HEK293T (cell line): Measurements from ENCODE around the gene NEK10.

ENCODE experiments used
- CTCF ChIA-PET: fragments of 350-600 bp; formaldehyde crosslinking; extraction: SDS; loops from one replicate; lab custom pipeline; 2021; ENCODE audit warnings: antibody characterized with exemption, inconsistent platforms; lab: Yijun Ruan, JAX
- POLR2A ChIA-PET: fragments of 350-600 bp; formaldehyde crosslinking; extraction: SDS; loops from one replicate; lab custom pipeline; 2020; ENCODE audit warnings: antibody characterized with exemption, inconsistent platforms; lab: Yijun Ruan, JAX
- DNase-seq: peaks from one replicate; pipeline ENCODE4 v3.0.0; 2012; ENCODE audit warnings: mixed read lengths; ENCODE audit errors: extremely low spot score
- ARNT ChIP-seq: fragments of 450-650 bp; IDR thresholded peaks from 2 replicates; pipeline ENCODE4 v1.6.1; 2017; ENCODE audit warnings: mild to moderate bottlenecking
- BHLHE40 ChIP-seq: fragments of 450-650 bp; IDR thresholded peaks from 2 replicates; pipeline ENCODE4 v1.6.1; 2016; ENCODE audit warnings: mild to moderate bottlenecking, moderate library complexity, borderline replicate concordance
- CTBP1 ChIP-seq: fragments of 450-650 bp; IDR thresholded peaks from 2 replicates; pipeline ENCODE4 v1.6.1; 2016; ENCODE audit warnings: borderline replicate concordance
- ELF4 ChIP-seq: fragments of 450-650 bp; IDR thresholded peaks from 2 replicates; pipeline ENCODE4 v1.6.1; 2017; ENCODE audit warnings: antibody characterized with exemption
- FOXA1 ChIP-seq: fragments of 450-650 bp; IDR thresholded peaks from 2 replicates; pipeline ENCODE4 v1.6.1; 2016; ENCODE audit warnings: mild to moderate bottlenecking
- FOXK2 ChIP-seq: fragments of 450-650 bp; IDR thresholded peaks from 2 replicates; pipeline ENCODE4 v1.6.1; 2016; ENCODE audit warnings: mild to moderate bottlenecking
- FOXM1 ChIP-seq: fragments of 450-650 bp; IDR thresholded peaks from 2 replicates; pipeline ENCODE4 v1.6.1; 2017; ENCODE audit warnings: mild to moderate bottlenecking, borderline replicate concordance
- HDGF ChIP-seq: fragments of 450-650 bp; IDR thresholded peaks from 2 replicates; pipeline ENCODE4 v1.6.1; 2017; ENCODE audit warnings: antibody characterized with exemption, borderline replicate concordance
- L3MBTL2 ChIP-seq: fragments of 450-650 bp; conservative IDR thresholded peaks from 2 replicates; pipeline ENCODE4 v1.6.1; 2016; ENCODE audit warnings: mild to moderate bottlenecking
- LEF1 ChIP-seq: fragments of 450-650 bp; IDR thresholded peaks from 2 replicates; pipeline ENCODE4 v1.6.1; 2017; ENCODE audit warnings: mild to moderate bottlenecking, borderline replicate concordance
- NFRKB ChIP-seq: fragments of 450-650 bp; IDR thresholded peaks from 2 replicates; pipeline ENCODE4 v1.6.1; 2016; ENCODE audit warnings: mild to moderate bottlenecking, moderate library complexity
- PKNOX1 ChIP-seq: fragments of 450-650 bp; IDR thresholded peaks from 2 replicates; pipeline ENCODE4 v1.6.1; 2016
- SP1 ChIP-seq: fragments of 450-650 bp; IDR thresholded peaks from 2 replicates; pipeline ENCODE4 v1.6.1; 2017
- SUZ12 ChIP-seq: fragments of 450-650 bp; IDR thresholded peaks from 2 replicates; pipeline ENCODE4 v1.6.1; 2016; ENCODE audit warnings: mild to moderate bottlenecking
- TARDBP ChIP-seq: fragments of 450-650 bp; IDR thresholded peaks from 2 replicates; pipeline ENCODE4 v1.6.1; 2016
- ZNF384 ChIP-seq: fragments of 450-650 bp; IDR thresholded peaks from 2 replicates; pipeline ENCODE4 v1.6.1; 2016

NEK10 gene

DNA sequence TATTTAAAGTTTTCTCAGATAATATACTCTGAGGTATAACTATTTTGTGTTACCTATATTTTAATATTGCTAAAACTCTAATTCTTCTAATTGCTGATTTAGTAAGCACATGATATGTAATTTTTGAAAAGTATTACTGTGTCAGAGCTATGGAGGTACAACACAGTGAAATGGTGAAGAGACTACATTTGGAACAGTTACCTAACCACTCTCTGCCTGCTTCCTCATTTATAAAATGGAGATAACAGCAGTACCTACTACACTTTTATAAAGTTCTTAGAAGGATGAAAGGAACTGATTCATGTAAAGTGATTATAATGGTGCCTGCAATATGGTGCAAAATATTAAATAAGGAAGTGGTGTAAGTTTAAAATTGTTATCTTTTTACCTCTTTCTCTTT, 16.3 kb upstream of the NEK10 start:
- CTCF ChIA-PET = no interaction called here
- no peak for DNase-seq
- POLR2A ChIA-PET = no interaction called here
- TF ChIP-seq CTBP1 (no peak), FOXK2 (no peak), NFRKB (no peak), SUZ12 (no peak), BHLHE40 (no peak), ZNF384 (no peak), PKNOX1 (no peak), FOXA1 (no peak)

DNA sequence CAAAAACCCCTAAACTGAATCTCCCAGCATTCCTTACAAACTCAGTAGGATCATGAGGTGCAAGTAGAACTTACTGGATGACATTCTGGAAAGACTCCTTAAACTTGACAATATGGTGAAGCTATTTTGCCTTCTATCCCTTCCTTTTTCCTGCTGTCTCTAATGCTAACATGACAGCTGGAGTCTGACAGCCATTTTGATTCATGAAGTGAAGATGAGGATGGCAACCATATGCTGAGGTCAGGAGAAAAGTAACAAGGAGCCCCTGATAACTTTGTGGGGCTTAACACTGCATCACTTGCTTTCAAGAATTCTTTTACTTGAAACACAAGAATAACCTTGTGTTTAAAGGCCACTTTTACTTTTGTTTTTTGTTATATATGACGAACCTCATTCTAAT, 15.0 kb upstream of the NEK10 start:
- DNase-seq = no peak
- TF ChIP-seq HDGF (no peak), ARNT (no peak), NFRKB (no peak), FOXA1 (no peak), SP1 (no peak), ZNF384 (no peak), TARDBP (no peak), CTBP1 (no peak), LEF1 (no peak), SUZ12 (no peak), L3MBTL2 (no peak), PKNOX1 (no peak)
- ChIA-PET CTCF (no interaction called here), POLR2A (no interaction called here)

- CTCF ChIA-PET = no interaction called here
- TF ChIP-seq BHLHE40 (no peak), TARDBP (no peak)
- POLR2A ChIA-PET = no interaction called here
- DNase-seq = no peak
Observed at GRCh38 chr3:27380433-27381357, 11.5 kb upstream of the NEK10 start.

DNA sequence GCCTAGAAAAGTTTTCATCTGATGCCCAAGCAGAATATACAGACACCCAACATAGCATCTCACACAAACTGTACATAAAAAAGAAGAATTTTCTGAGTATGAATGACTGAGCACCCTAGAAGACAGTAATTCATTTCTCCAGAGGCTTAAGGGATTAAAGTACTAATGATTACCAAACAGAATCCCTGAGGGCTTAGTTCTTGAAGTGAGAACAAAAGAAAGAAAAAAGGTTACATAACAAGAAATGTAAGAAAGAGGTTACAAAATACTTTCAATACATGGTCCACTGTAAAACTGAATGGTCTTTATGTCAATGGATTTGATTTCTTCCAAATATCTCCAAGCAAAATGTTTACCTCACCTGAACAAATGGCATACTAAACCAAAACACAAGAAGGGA, 9.1 kb upstream of the NEK10 start:
- POLR2A ChIA-PET = no interaction called here

GRCh38 chr3:27376109-27376772, 7.1 kb upstream of the NEK10 start:
- ChIA-PET POLR2A (no interaction called here), CTCF (no interaction called here)
- TF ChIP-seq ZNF384 (no peak), ELF4 (no peak), TARDBP (no peak)
- no peak for DNase-seq

More for the DNA sequence above, 9.1 kb upstream of the NEK10 start:
- no peak for DNase-seq
- CTCF ChIA-PET = interaction anchor here (1.0 kb wide), 1 partner anchor 10 kb away, joined by 3 read pairs; the partner anchor contains the start of gene NEK10
- TF ChIP-seq PKNOX1 = no peak
- TF ChIP-seq L3MBTL2 = no peak
- no peak for TF ChIP-seq TARDBP
- TF ChIP-seq ARNT = no peak
- no peak for TF ChIP-seq SUZ12
- no peak for TF ChIP-seq NFRKB
- no peak for TF ChIP-seq SP1
- TF ChIP-seq FOXM1 = no peak
- no peak for TF ChIP-seq HDGF
- TF ChIP-seq FOXA1 = no peak
- no peak for TF ChIP-seq LEF1
- TF ChIP-seq ELF4 = no peak
- TF ChIP-seq CTBP1 = no peak
- no peak for TF ChIP-seq FOXK2
- no peak for TF ChIP-seq BHLHE40
- no peak for TF ChIP-seq ZNF384

DNA sequence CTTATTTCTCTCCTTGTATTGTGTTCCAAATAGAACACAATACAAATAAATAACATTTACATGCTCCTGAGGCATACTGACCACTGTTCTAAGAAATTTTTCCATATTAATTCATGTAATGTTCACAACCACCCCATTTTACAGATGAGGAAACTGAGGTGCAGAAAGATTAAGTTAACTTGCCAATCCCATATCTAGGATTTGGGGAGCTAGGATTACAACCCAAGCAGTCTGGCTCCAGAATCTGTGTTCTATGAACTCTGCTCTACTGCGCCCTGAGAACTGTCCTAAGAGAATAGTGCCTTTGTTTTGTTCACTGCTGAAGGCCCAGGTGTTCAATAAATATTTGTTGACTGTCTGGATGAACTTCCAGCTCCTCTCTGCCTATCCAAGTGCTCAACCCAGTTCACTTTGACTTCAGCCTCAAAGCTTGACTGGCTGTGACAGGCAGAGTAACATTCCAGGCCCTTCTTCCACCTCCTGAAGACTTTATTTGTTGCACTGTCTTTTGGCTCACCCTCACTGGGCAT, 3.1 kb downstream of the NEK10 start:
- ChIA-PET CTCF (interaction anchor here (0.7 kb wide), 1 partner anchor 66 kb away, joined by 5 read pairs; no protein-coding TSS in a partner anchor), POLR2A (no interaction called here)
- DNase-seq = no peak
- TF ChIP-seq SP1 (no peak), TARDBP (no peak), HDGF (no peak), ELF4 (no peak), FOXK2 (no peak), PKNOX1 (no peak), L3MBTL2 (no peak), LEF1 (no peak), NFRKB (no peak), FOXM1 (no peak), BHLHE40 (no peak), FOXA1 (no peak), ZNF384 (no peak), ARNT (no peak), CTBP1 (no peak), SUZ12 (no peak)
